Measurements from ENCODE around the gene ADCK1.

DNA sequence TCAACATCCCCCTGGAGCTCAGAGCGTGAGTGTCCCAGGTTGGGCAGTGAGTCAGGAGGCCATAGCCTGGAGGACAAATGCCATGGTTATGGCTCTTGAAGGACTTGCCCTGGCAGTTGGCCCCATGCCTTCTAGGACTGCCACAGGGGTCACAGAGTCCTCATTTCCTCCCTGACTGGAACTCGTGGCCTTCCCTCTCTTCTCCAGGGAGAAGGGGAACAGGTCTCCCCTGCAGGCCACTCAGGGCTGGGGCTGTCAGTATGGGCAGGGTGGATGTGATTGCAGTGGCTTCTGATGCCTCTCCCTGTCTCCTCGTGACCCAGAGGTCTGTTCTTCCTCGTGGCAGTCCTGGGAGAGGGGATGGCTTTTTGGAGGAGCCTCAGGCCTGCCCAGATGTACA lies 70.7 kb downstream of the ADCK1 start:
- TF ChIP-seq CTCF (IDR thresholded peaks at IDR 0.05): no peak
- TF ChIP-seq POLR2A (IDR thresholded peaks at IDR 0.05): no peak

All from Peyer's patch (tissue), 4 donors.